Activated gamma-delta T cell (primary cell): ENCODE measurements around the gene SMARCC1.

ENCODE experiments used
- DNase-seq: peaks from one replicate; lab custom pipeline; 2025; lab: John Stamatoyannopoulos, UW

The SMARCC1 gene

GRCh38 chr3:47704237-47704612, 77.5 kb downstream of the SMARCC1 start:
- no peak for DNase-seq

GRCh38 chr3:47701388-47701787, 80.3 kb downstream of the SMARCC1 start:
- no peak for DNase-seq

GRCh38 chr3:47692158-47692557, 89.5 kb downstream of the SMARCC1 start:
- no peak for DNase-seq

GRCh38 chr3:47688488-47688887, 93.2 kb downstream of the SMARCC1 start:
- no peak for DNase-seq

GRCh38 chr3:47685037-47685436, 96.7 kb downstream of the SMARCC1 start:
- no peak for DNase-seq

GRCh38 chr3:47681016-47681415, 100.7 kb downstream of the SMARCC1 start:
- DNase-seq, result no peak

GRCh38 chr3:47678446-47679338, 103.0 kb downstream of the SMARCC1 start:
- DNase-seq, result no peak

GRCh38 chr3:47669026-47669749, 112.5 kb downstream of the SMARCC1 start:
- no peak for DNase-seq

GRCh38 chr3:47666118-47666517, 115.6 kb downstream of the SMARCC1 start:
- no peak for DNase-seq

- no peak for DNase-seq
These were observed 117.2 kb downstream of the SMARCC1 start for GRCh38 chr3:47664519-47664918.

GRCh38 chr3:47663630-47664240, 118.0 kb downstream of the SMARCC1 start:
- DNase-seq, result no peak

- no peak for DNase-seq
These were observed 120.5 kb downstream of the SMARCC1 start for GRCh38 chr3:47661121-47661752.

GRCh38 chr3:47658444-47658843, 123.2 kb downstream of the SMARCC1 start:
- DNase-seq, result no peak

- DNase-seq, result no peak
These were observed 129.6 kb downstream of the SMARCC1 start for GRCh38 chr3:47652142-47652541.

GRCh38 chr3:47650294-47650693, 131.4 kb downstream of the SMARCC1 start:
- DNase-seq, result no peak

GRCh38 chr3:47647550-47647949, 134.1 kb downstream of the SMARCC1 start:
- DNase-seq, result no peak

- DNase-seq, result no peak
These were observed 135.3 kb downstream of the SMARCC1 start for GRCh38 chr3:47646362-47646761.

- DNase-seq, result no peak
These were observed 136.1 kb downstream of the SMARCC1 start for GRCh38 chr3:47645551-47645950.

- no peak for DNase-seq
These were observed 138.6 kb downstream of the SMARCC1 start for GRCh38 chr3:47643092-47643491.

- no peak for DNase-seq
These were observed 140.0 kb downstream of the SMARCC1 start for GRCh38 chr3:47641739-47642138.

- no peak for DNase-seq
These were observed 144.8 kb downstream of the SMARCC1 start for GRCh38 chr3:47636921-47637320.

- no peak for DNase-seq
These were observed 145.5 kb downstream of the SMARCC1 start for GRCh38 chr3:47636225-47636624.
